H1 (cell line): ENCODE results near the gene OR5AU1. TPM values are rescaled to one million over a fixed set of nuclear protein-coding genes. Genes with fewer than 3 reads are reported as not detected.

Source experiments
- CTCF ChIA-PET: fragments of 300-600 bp; sonication (Branson Sonifier 250); formaldehyde crosslinking; loops from one replicate; lab custom pipeline; 2021; ENCODE audit not compliant: partially characterized antibody; lab: Charles Lee
- POLR2A ChIA-PET: fragments of 300-600 bp; sonication (Branson Sonifier 250); formaldehyde crosslinking; loops from one replicate; lab custom pipeline; 2021; ENCODE audit warnings: inconsistent platforms; ENCODE audit not compliant: partially characterized antibody; lab: Charles Lee
- DNase-seq, 2 experiments: peaks; one replicate each; pipeline versions ENCODE4 v3.0.0 to v3.0.0-alpha.2; 2010 to 2022; ENCODE audit warnings: low spot score in 2 of 2, low read depth in 1 of 2, mixed read lengths in 1 of 2
- FAIRE-seq: peaks from 2 replicates; lab custom pipeline; 2011; peaks lifted over from hg19 to GRCh38; lab: Jason Lieb, UNC
- H2AFZ ChIP-seq: 2 replicates; pipeline ENCODE4 v1.8.1; 2012; ENCODE audit warnings: low read length, inconsistent platforms
- H2AK5ac ChIP-seq: 2 replicates; pipeline ENCODE4 v1.6.1; 2013; ENCODE audit warnings: low read depth, low read length
- H2BK120ac ChIP-seq: replicated peaks from 2 replicates; pipeline ENCODE3; 2013; ENCODE audit warnings: low read depth, low read length, inconsistent platforms
- H2BK12ac ChIP-seq: 2 replicates; pipeline ENCODE4 v1.6.1; 2013; ENCODE audit warnings: low read depth, low read length
- H2BK15ac ChIP-seq: 2 replicates; pipeline ENCODE4 v1.6.1; 2013; ENCODE audit warnings: low read length
- H2BK20ac ChIP-seq: 2 replicates; pipeline ENCODE4 v1.6.1; 2013; ENCODE audit warnings: low read length
- H2BK5ac ChIP-seq: 2 replicates; pipeline ENCODE4 v1.6.1; 2013; ENCODE audit warnings: low read depth, low read length
- H3K14ac ChIP-seq: 2 replicates; pipeline ENCODE4 v1.6.1; 2013; ENCODE audit warnings: inconsistent platforms; ENCODE audit not compliant: insufficient read length
- H3K18ac ChIP-seq: 2 replicates; pipeline ENCODE4 v1.6.1; 2013; ENCODE audit warnings: low read length; ENCODE audit errors: extremely low read depth
- H3K23ac ChIP-seq: 2 replicates; pipeline ENCODE4 v1.6.1; 2013; ENCODE audit warnings: inconsistent platforms; ENCODE audit not compliant: insufficient read length
- H3K23me2 ChIP-seq: 2 replicates; pipeline ENCODE4 v1.6.1; 2013; ENCODE audit warnings: low read depth, low read length
- H3K27ac ChIP-seq: 2 replicates; pipeline ENCODE4 v1.6.1; 2011; ENCODE audit warnings: low read depth, low read length, inconsistent platforms
- H3K27me3 ChIP-seq, 4 experiments: replicated peaks in 1 of 4; 1 replicate in 1 of 4; 2 replicates in 3 of 4; pipeline versions ENCODE4 v1.6.1 to v1.8.1; 2011 to 2013; ENCODE audit warnings: low read length in 3 of 4, mild to moderate bottlenecking in 3 of 4, inconsistent platforms in 2 of 4, mixed read lengths in 2 of 4, moderate library complexity in 1 of 4; ENCODE audit not compliant: control insufficient read depth in 3 of 4, insufficient read depth in 3 of 4; ENCODE audit errors: extremely low read depth in 1 of 4
- H3K36me3 ChIP-seq, 4 experiments: 2 replicates each; pipeline versions ENCODE4 v1.6.1 to v1.8.1; 2011 to 2013; ENCODE audit warnings: mild to moderate bottlenecking in 4 of 4, low read length in 3 of 4, moderate library complexity in 2 of 4, control low read depth in 1 of 4, inconsistent platforms in 1 of 4; ENCODE audit not compliant: insufficient read depth in 4 of 4, control insufficient read depth in 2 of 4
- H3K4ac ChIP-seq: replicated peaks from 2 replicates; pipeline ENCODE3; 2013; ENCODE audit warnings: low read length, low read depth, mixed read lengths, inconsistent platforms; ENCODE audit not compliant: insufficient read length
- H3K4me1 ChIP-seq, 4 experiments: replicated peaks in 1 of 4; 1 replicate in 1 of 4; 2 replicates in 3 of 4; pipeline versions ENCODE4 v1.6.1 to v1.8.1; 2011 to 2013; ENCODE audit warnings: low read length in 3 of 4, inconsistent platforms in 2 of 4, mixed read lengths in 1 of 4; ENCODE audit not compliant: insufficient read depth in 4 of 4, control insufficient read depth in 3 of 4
- H3K4me2 ChIP-seq, 2 experiments: 2 replicates each; pipeline versions ENCODE4 v1.6.1 to v1.8.1; 2011 to 2013; ENCODE audit warnings: low read depth in 2 of 2, low read length in 2 of 2, control low read depth in 1 of 2, inconsistent platforms in 1 of 2, mild to moderate bottlenecking in 1 of 2; ENCODE audit not compliant: insufficient read depth in 1 of 2
- H3K4me3 ChIP-seq, 4 experiments: fragments of 200-600, 300-600 bp in 1 of 4; sonication (generic), shearing (Covaris generic), sonication (Bioruptor Twin) in 1 of 4; 2 replicates each; pipeline versions ENCODE4 v1.5.1 to v1.8.1; 2011 to 2016; ENCODE audit warnings: low read length in 4 of 4, low read depth in 3 of 4, control low read depth in 2 of 4, inconsistent platforms in 2 of 4, mild to moderate bottlenecking in 2 of 4, mixed read lengths in 1 of 4, moderate library complexity in 1 of 4; ENCODE audit not compliant: insufficient read depth in 2 of 4; ENCODE audit errors: extremely low read depth in 1 of 4
- H3K56ac ChIP-seq: replicated peaks from 2 replicates; pipeline ENCODE3; 2013; ENCODE audit warnings: low read depth, mild to moderate bottlenecking, mixed read lengths, low read length, inconsistent platforms; ENCODE audit not compliant: insufficient read length
- H3K79me1 ChIP-seq: 2 replicates; pipeline ENCODE4 v1.6.1; 2013; ENCODE audit warnings: low read depth, low read length, control low read depth
- H3K79me2 ChIP-seq, 2 experiments: 2 replicates each; pipeline versions ENCODE4 v1.6.1 to v1.8.1; 2012 to 2013; ENCODE audit warnings: low read length in 2 of 2, mild to moderate bottlenecking in 2 of 2, inconsistent platforms in 1 of 2; ENCODE audit not compliant: insufficient read depth in 2 of 2, control insufficient read depth in 1 of 2
- H3K9ac ChIP-seq, 4 experiments: replicated peaks in 1 of 4; 1 replicate in 1 of 4; 2 replicates in 3 of 4; pipeline versions ENCODE4 v1.6.1 to v1.8.1; 2011 to 2013; ENCODE audit warnings: low read depth in 3 of 4, low read length in 3 of 4, control low read depth in 2 of 4, mild to moderate bottlenecking in 2 of 4, moderate library complexity in 2 of 4, inconsistent platforms in 1 of 4; ENCODE audit errors: extremely low read depth in 1 of 4
- H3K9me3 ChIP-seq, 2 experiments: 2 replicates each; pipeline versions ENCODE4 v1.6.1 to v1.8.1; 2012 to 2013; ENCODE audit warnings: mild to moderate bottlenecking in 2 of 2, moderate library complexity in 2 of 2, control low read depth in 1 of 2, inconsistent platforms in 1 of 2, low read depth in 1 of 2, low read length in 1 of 2, mixed read lengths in 1 of 2; ENCODE audit not compliant: insufficient read depth in 2 of 2
- H4K20me1 ChIP-seq, 2 experiments: replicated peaks in 1 of 2; 2 replicates each; pipeline versions ENCODE3 to v1.8.1; 2011 to 2013; ENCODE audit warnings: inconsistent platforms in 2 of 2, low read length in 2 of 2, mild to moderate bottlenecking in 1 of 2; ENCODE audit not compliant: insufficient read depth in 2 of 2, control insufficient read depth in 1 of 2
- H4K5ac ChIP-seq: 2 replicates; pipeline ENCODE4 v1.6.1; 2013; ENCODE audit warnings: low read length, low read depth, mixed read lengths, inconsistent platforms; ENCODE audit not compliant: insufficient read length
- H4K8ac ChIP-seq: 2 replicates; pipeline ENCODE4 v1.8.0; 2013; ENCODE audit warnings: mild to moderate bottlenecking, moderate library complexity, low read length, inconsistent platforms; ENCODE audit not compliant: insufficient read depth; ENCODE audit errors: extremely low read depth
- H4K91ac ChIP-seq: replicated peaks from 2 replicates; pipeline ENCODE3; 2013; ENCODE audit warnings: low read length, mixed read lengths, inconsistent platforms; ENCODE audit not compliant: insufficient read length
- YY1 ChIP-seq: IDR thresholded peaks from 2 replicates; pipeline ENCODE4 v1.6.1; 2011; ENCODE audit warnings: low read depth, mild to moderate bottlenecking, low read length
- WGBS, 2 experiments: shearing (Covaris generic) in 1 of 2; methylation state at CpG; one replicate each; pipeline versions ENCODE4 v1.1.6 to v1.1.7; 2013 to 2015; ENCODE audit warnings: low lambda C conversion rate in 2 of 2, mixed read lengths in 2 of 2, inconsistent platforms in 1 of 2, low coverage in 1 of 2, missing lambda C conversion rate in 1 of 2; ENCODE audit not compliant: insufficient replicate concordance in 2 of 2, insufficient coverage in 1 of 2, insufficient read length in 1 of 2; ENCODE audit errors: extremely low coverage in 1 of 2, missing lambda C conversion rate in 1 of 2; 5-methylcytosine and 5-hydroxymethylcytosine counted together
- polyA plus RNA-seq, 7 experiments: library from polyadenylated mRNA; depleted of rRNA in 3 of 7; stranded (reverse) in 5 of 7; unstranded in 2 of 7; fragments of >200 nt in 5 of 7; fragments of 200-250 nt in 2 of 7; gene quantifications; 1 replicate in 5 of 7; 2 replicates in 1 of 7; 4 replicates in 1 of 7; pipeline versions ENCODE4 v1.2.1 to v1.2.3, GENCODE V29; 2011 to 2013; ENCODE audit warnings: missing spikeins in 2 of 7, mixed read lengths in 2 of 7
- total RNA-seq: library from RNA; stranded (reverse); fragmentation: NEBNext Ultra II Directional; extraction: Animal tissue kit (Norgen Biotek cat#: 25700); gene quantifications from 2 replicates; pipeline ENCODE4 v1.2.1, GENCODE V29; 2021

The OR5AU1 gene
- total and polyA plus RNA-seq, 2 of the 8 experiments (the other 6 are each of a cell fraction or from before 2014, with no cell fraction given): not detected

- Histone ChIP-seq H2AFZ (no peak overlapping the region), H3K18ac (no peak overlapping the region), H3K36me3 (no peaks in the 10 kb centered on the region), H3K4me3 (no peak overlapping the region), H2BK12ac (no peak overlapping the region), H2BK20ac (no peak overlapping the region), H3K4ac (no peak overlapping the region), H2BK5ac (no peak overlapping the region), H4K5ac (no peak overlapping the region), H3K4me2 (no peak overlapping the region), H3K79me2 (no peaks in the 10 kb centered on the region), H3K9ac (no peak overlapping the region), H3K23ac (no peak overlapping the region), H3K9me3 (no peaks in the 10 kb centered on the region), H3K27me3 (no peaks in the 10 kb centered on the region), H4K91ac (no peak overlapping the region), H4K8ac (no peak overlapping the region), H2BK120ac (no peak overlapping the region), H4K20me1 (no peaks in the 10 kb centered on the region), H3K4me1 (no peaks in the 10 kb centered on the region), H2AK5ac (no peak overlapping the region), H3K79me1 (no peaks in the 10 kb centered on the region), H3K23me2 (no peaks in the 10 kb centered on the region), H3K56ac (no peak overlapping the region), H3K27ac (no peak overlapping the region), H2BK15ac (no peak overlapping the region), H3K14ac (no peak overlapping the region)
- ChIA-PET POLR2A (no interaction called here), CTCF (interaction anchor here (5.7 kb wide), 1 partner anchor 15 kb away, joined by 28 read pairs; no protein-coding TSS in a partner anchor)
- 78% methylated on average over 6 of the region's 6 CpGs; no CpG with 5 or more reads in 1 of the 2 experiments for WGBS, 2 experiments
- DNase-seq (no peak), FAIRE-seq (no peak)
- no peak for TF ChIP-seq YY1
These were observed 35.2 kb downstream of the OR5AU1 start for GRCh38 chr14:21120686-21121085.
